OCI-LY7 (cell line): ENCODE measurements around the gene RPL27A. TPM values are rescaled to one million over a fixed set of nuclear protein-coding genes. Genes with fewer than 3 reads are reported as not detected.

Experiments
- BruUV-seq: library from RNA; stranded (reverse); fragments of 400-500 nt; replicated peaks from 2 replicates; lab custom pipeline; 2021; lab: Mats Ljungman, UMichigan
- CTCF ChIA-PET: fragments of 300-600 bp; sonication (Branson Sonifier 250); formaldehyde crosslinking; loops from one replicate; lab custom pipeline; 2022; ENCODE audit warnings: antibody characterized with exemption; ENCODE audit not compliant: unreplicated experiment; lab: Charles Lee
- POLR2A ChIA-PET: fragments of 300-600 bp; sonication (Branson Sonifier 250); formaldehyde crosslinking; loops from one replicate; lab custom pipeline; 2022; ENCODE audit warnings: antibody characterized with exemption; lab: Charles Lee
- DNase-seq: peaks from one replicate; pipeline ENCODE4 v3.0.0-alpha.2; 2015; ENCODE audit warnings: low spot score
- H2AFZ ChIP-seq: fragments of 200-600 bp; sonication (generic), shearing (Covaris generic); 2 replicates; pipeline ENCODE4 v1.6.1; 2014; ENCODE audit warnings: mild to moderate bottlenecking, antibody characterized with exemption, low read length, moderate library complexity
- H3K27ac ChIP-seq: fragments of 200-600 bp; sonication (generic); 2 replicates; pipeline ENCODE4 v1.5.1; 2014; ENCODE audit warnings: mixed run types, low read depth, mild to moderate bottlenecking, moderate library complexity, low read length, inconsistent platforms; ENCODE audit not compliant: poor library complexity, severe bottlenecking
- H3K36me3 ChIP-seq: fragments of 200-600 bp; sonication (generic); 2 replicates; pipeline ENCODE4 v1.6.1; 2014; ENCODE audit warnings: mild to moderate bottlenecking, antibody characterized with exemption, low read length, moderate library complexity, mixed read lengths; ENCODE audit not compliant: insufficient read depth
- H3K4me1 ChIP-seq: fragments of 200-600 bp; sonication (generic); 2 replicates; pipeline ENCODE4 v1.5.1; 2014; ENCODE audit warnings: mild to moderate bottlenecking, low read length; ENCODE audit not compliant: insufficient read depth, poor library complexity, severe bottlenecking
- H3K4me2 ChIP-seq: fragments of 200-600 bp; sonication (generic); 2 replicates; pipeline ENCODE4 v1.6.1; 2014; ENCODE audit warnings: mild to moderate bottlenecking, low read length
- H3K4me3 ChIP-seq: fragments of 200-600 bp; sonication (generic); 2 replicates; pipeline ENCODE4 v1.5.1; 2014; ENCODE audit warnings: mild to moderate bottlenecking, low read depth, low read length; ENCODE audit not compliant: poor library complexity, severe bottlenecking
- H3K79me2 ChIP-seq: fragments of 200-600 bp; sonication (generic); 2 replicates; pipeline ENCODE4 v1.6.1; 2016; ENCODE audit warnings: low read depth, mild to moderate bottlenecking, low read length, moderate library complexity, mixed read lengths; ENCODE audit not compliant: insufficient read depth
- H3K9me2 ChIP-seq: fragments of 200-600 bp; sonication (generic); 2 replicates; pipeline ENCODE4 v1.6.1; 2016; ENCODE audit warnings: mild to moderate bottlenecking, low read length, mixed read lengths; ENCODE audit not compliant: insufficient read depth
- H3K9me3 ChIP-seq: fragments of 200-600 bp; sonication (generic); 2 replicates; pipeline ENCODE4 v1.6.1; 2014; ENCODE audit warnings: mild to moderate bottlenecking, mixed run types, low read length, mixed read lengths
- H4K20me1 ChIP-seq: fragments of 200-600 bp; sonication (generic); 2 replicates; pipeline ENCODE4 v1.6.1; 2014; ENCODE audit warnings: mild to moderate bottlenecking, antibody characterized with exemption, low read length, moderate library complexity, mixed read lengths; ENCODE audit not compliant: insufficient read depth
- EZH2phosphoT487 ChIP-seq: fragments of 200-600 bp; sonication (generic); IDR thresholded peaks from 2 replicates; pipeline ENCODE4 v1.6.1; 2018; ENCODE audit warnings: low read depth, borderline replicate concordance, mild to moderate bottlenecking, mixed run types, antibody characterized with exemption, low read length, moderate library complexity, mixed read lengths
- intact Hi-C: fragments of 100-400 bp; cut with micrococcal nuclease; formaldehyde crosslinking; loops from one replicate; pipeline ENCODE4 v1.10.0; 2022; ENCODE audit not compliant: unreplicated experiment
- total RNA-seq, 2 experiments: library from RNA; depleted of rRNA in 1 of 2; stranded (reverse); fragments of >200 nt in 1 of 2; shearing (Covaris generic) in 1 of 2; gene quantifications; 2 replicates each; pipeline ENCODE4 v1.2.3, GENCODE V29; 2014 to 2022
- TF ChIP-seq, protein P1 (sequence below): fragments of 200-600 bp; sonication (generic); conservative IDR thresholded peaks from 2 replicates; pipeline ENCODE4 v1.5.1; 2014; ENCODE audit warnings: mild to moderate bottlenecking, antibody characterized with exemption, low read length, moderate library complexity, mixed read lengths

The RPL27A gene
- total RNA-seq, 2 experiments from 2014 or later, result 1,593 to 2,753 TPM

DNA sequence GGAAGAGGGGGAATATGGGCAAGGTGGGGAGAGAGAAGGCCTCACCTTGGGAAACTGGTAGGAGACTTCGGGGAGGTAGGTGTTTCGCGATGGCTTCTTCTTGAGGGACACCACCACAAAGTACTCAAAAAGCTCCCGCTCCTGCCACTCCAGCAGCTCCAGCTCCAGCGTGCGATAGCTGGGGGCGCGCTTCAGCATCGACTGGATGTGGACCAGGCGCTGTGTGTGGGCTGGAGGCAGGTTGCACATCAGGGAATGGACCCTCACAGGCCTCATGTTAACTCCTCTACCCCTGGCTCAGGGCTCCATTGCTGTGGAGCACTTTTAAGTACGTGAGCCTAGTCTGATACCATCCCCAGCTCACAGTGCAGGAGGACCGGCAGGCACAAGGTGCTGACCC is 29.9 kb downstream of the RPL27A start:
- Histone ChIP-seq H3K27ac (no peak overlapping the region), H3K4me2 (no peak overlapping the region), H3K36me3 (no peaks in the 10 kb centered on the region), H3K9me3 (no peaks in the 10 kb centered on the region), H3K4me1 (no peaks in the 10 kb centered on the region), H4K20me1 (no peaks in the 10 kb centered on the region), H3K9me2 (no peaks in the 10 kb centered on the region), H3K4me3 (no peak overlapping the region), H2AFZ (no peak overlapping the region), H3K79me2 (no peaks in the 10 kb centered on the region)
- DNase-seq, result no peak
- TF ChIP-seq, protein P1, sequence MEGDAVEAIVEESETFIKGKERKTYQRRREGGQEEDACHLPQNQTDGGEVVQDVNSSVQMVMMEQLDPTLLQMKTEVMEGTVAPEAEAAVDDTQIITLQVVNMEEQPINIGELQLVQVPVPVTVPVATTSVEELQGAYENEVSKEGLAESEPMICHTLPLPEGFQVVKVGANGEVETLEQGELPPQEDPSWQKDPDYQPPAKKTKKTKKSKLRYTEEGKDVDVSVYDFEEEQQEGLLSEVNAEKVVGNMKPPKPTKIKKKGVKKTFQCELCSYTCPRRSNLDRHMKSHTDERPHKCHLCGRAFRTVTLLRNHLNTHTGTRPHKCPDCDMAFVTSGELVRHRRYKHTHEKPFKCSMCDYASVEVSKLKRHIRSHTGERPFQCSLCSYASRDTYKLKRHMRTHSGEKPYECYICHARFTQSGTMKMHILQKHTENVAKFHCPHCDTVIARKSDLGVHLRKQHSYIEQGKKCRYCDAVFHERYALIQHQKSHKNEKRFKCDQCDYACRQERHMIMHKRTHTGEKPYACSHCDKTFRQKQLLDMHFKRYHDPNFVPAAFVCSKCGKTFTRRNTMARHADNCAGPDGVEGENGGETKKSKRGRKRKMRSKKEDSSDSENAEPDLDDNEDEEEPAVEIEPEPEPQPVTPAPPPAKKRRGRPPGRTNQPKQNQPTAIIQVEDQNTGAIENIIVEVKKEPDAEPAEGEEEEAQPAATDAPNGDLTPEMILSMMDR, result no peak
- no peak for TF ChIP-seq EZH2phosphoT487
- ChIA-PET CTCF (no interaction called here), POLR2A (interaction anchor here (0.6 to 0.9 kb wide), 3 partner anchors 20 to 1097 kb away, joined by 3 to 4 read pairs (median 3); no protein-coding TSS in a partner anchor)
- intact Hi-C loops, result no loop called here
- no TSS peak for BruUV-seq

DNA sequence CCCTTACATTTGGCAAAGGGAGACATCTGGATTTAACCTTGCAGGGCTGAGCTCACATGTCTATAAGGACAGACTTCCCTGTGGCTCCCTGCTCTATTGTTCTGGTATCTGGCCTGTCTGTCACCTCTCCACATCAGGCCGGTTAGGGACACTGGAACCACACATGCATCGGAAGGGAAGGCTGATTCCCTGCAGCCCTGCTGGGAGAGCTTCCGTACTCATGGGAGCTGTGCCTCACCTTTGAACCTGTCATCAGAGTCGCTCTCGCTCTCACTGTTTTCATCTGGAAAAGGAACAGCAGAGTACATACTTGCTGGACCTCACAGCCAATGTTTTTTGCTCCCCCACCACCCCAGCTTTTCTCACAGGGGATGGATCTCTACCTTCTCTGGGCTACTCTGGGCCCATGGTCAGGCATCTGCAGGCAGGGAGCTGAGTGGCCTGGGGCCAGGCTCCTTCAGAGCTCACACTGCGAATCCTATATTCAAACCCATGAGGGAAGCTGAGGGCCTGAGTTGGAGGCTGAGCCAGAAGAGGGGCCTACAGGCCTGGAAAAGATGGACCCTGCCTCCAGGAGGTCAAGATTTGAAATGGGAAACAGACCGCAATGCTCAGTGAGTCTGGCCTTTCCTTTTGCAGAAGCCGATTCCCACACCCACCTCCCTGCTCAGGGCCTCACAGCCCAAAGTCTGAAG is 31.3 kb downstream of the RPL27A start:
- TF ChIP-seq, protein P1, result no peak
- TF ChIP-seq EZH2phosphoT487, result no peak
- Histone ChIP-seq H3K4me1 (no peaks in the 10 kb centered on the region), H4K20me1 (no peaks in the 10 kb centered on the region), H3K9me3 (no peaks in the 10 kb centered on the region), H3K27ac (no peak overlapping the region), H3K4me3 (no peak overlapping the region), H3K9me2 (no peaks in the 10 kb centered on the region), H3K79me2 (no peaks in the 10 kb centered on the region), H3K4me2 (no peak overlapping the region), H3K36me3 (no peaks in the 10 kb centered on the region), H2AFZ (no peak overlapping the region)
- ChIA-PET CTCF (no interaction called here), POLR2A (interaction anchor here (0.7 kb wide), 1 partner anchor 138 kb away, joined by 5 read pairs; no protein-coding TSS in a partner anchor)
- intact Hi-C loops, result no loop called here
- BruUV-seq, result no TSS peak
- DNase-seq, result no peak

DNA sequence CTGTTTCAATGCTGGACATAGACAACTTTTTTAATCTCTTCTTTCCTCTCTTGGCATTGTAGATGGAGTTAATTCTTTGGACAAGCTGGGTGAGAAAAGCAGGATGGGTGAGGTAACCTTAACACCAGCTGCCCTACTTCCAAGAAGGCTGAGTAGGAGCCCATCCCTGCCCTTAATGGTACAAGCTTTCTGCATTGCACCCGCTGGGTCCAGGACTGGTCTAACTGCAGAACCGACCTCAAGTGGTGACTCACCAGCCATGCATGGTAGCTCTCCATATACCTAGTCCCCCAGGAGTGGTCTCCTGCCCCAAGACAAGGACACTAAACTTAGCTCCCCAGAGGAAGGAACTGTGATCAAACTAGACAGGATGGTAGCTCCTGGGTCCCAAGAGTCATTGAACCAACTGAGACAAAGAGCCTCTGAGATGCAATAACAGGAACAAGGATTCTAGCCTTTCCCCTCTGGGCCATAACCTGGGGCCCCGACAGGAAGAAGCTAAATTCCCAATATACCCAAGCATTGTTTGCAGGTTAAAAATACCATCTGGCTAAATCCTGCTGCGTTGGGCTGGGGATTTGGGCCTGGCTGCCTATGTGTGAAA is 32.1 kb downstream of the RPL27A start:
- H3K4me2 ChIP-seq, result no peak overlapping the region

More for the DNA sequence above, 32.1 kb downstream of the RPL27A start:
- H2AFZ ChIP-seq, result no peak overlapping the region
- H3K4me3 ChIP-seq, result no peak overlapping the region
- ChIA-PET POLR2A (interaction anchor here (0.7 kb wide), 1 partner anchor 137 kb away, joined by 5 read pairs; no protein-coding TSS in a partner anchor), CTCF (no interaction called here)
- no TSS peak for BruUV-seq
- TF ChIP-seq EZH2phosphoT487, result no peak
- no peak for DNase-seq
- no peaks in the 10 kb centered on the region for H4K20me1 ChIP-seq
- no peaks in the 10 kb centered on the region for H3K9me2 ChIP-seq
- intact Hi-C loops, result no loop called here
- H3K79me2 ChIP-seq, result no peaks in the 10 kb centered on the region
- H3K4me1 ChIP-seq, result no peaks in the 10 kb centered on the region
- H3K9me3 ChIP-seq, result no peaks in the 10 kb centered on the region
- H3K36me3 ChIP-seq, result no peaks in the 10 kb centered on the region
- H3K27ac ChIP-seq, result no peak overlapping the region
